Measurements from ENCODE around the gene PHLPP2. TPM values are rescaled to one million over a fixed set of nuclear protein-coding genes. Genes with fewer than 3 reads are reported as not detected.
"Not testable (repeated sequence)": the region's sequence is repeated elsewhere in the genome, so short reads cannot be mapped to it uniquely, and the experiment has no call there.

PHLPP2 gene
- total RNA-seq, 1 donor from 2014 or later, result 3.4 TPM

GRCh38 chr16:71610936-71611871, 113.3 kb downstream of the PHLPP2 start:
- H3K36me3 ChIP-seq, result no peaks in the 10 kb centered on the region
- peaks cover 3% of the 10 kb centered on the region for H3K4me1 ChIP-seq
- intact Hi-C loops (cut with micrococcal nuclease), result no loop called here
- H3K27ac ChIP-seq (replicated peaks), result no peak overlapping the region
- DNase-seq, result peak; percentile 46
- H3K27me3 ChIP-seq (ENCODE audit: low read depth), result peaks cover 90% of the 10 kb centered on the region
- H3K9me3 ChIP-seq (replicated peaks), result no peaks in the 10 kb centered on the region
- TF ChIP-seq CTCF (IDR thresholded peaks at IDR 0.05; ENCODE audit: borderline replicate concordance), result peak; percentile 87
- no peak overlapping the region for H3K4me3 ChIP-seq

GRCh38 chr16:71610447-71610846, 114.1 kb downstream of the PHLPP2 start:
- no peak for TF ChIP-seq CTCF (IDR thresholded peaks at IDR 0.05; ENCODE audit: borderline replicate concordance)
- no peak for DNase-seq
- intact Hi-C loops (cut with micrococcal nuclease), result no loop called here
- H3K4me3 ChIP-seq, result no peak overlapping the region
- H3K4me1 ChIP-seq, result peaks cover 3% of the 10 kb centered on the region
- peaks cover 83% of the 10 kb centered on the region for H3K27me3 ChIP-seq (ENCODE audit: low read depth)
- H3K9me3 ChIP-seq (replicated peaks), result no peaks in the 10 kb centered on the region
- no peak overlapping the region for H3K27ac ChIP-seq (replicated peaks)
- no peaks in the 10 kb centered on the region for H3K36me3 ChIP-seq

GRCh38 chr16:71609066-71609465, 115.4 kb downstream of the PHLPP2 start:
- intact Hi-C loops (cut with micrococcal nuclease), result no loop called here
- TF ChIP-seq CTCF (IDR thresholded peaks at IDR 0.05; ENCODE audit: borderline replicate concordance), result no peak
- Histone ChIP-seq H3K9me3 (replicated peaks) (no peaks in the 10 kb centered on the region), H3K27ac (replicated peaks) (no peak overlapping the region), H3K4me1 (peaks cover 3% of the 10 kb centered on the region), H3K36me3 (no peaks in the 10 kb centered on the region), H3K27me3 (ENCODE audit: low read depth) (peaks cover 69% of the 10 kb centered on the region), H3K4me3 (no peak overlapping the region)
- no peak for DNase-seq

GRCh38 chr16:71600822-71601221, 123.7 kb downstream of the PHLPP2 start:
- H3K27me3 ChIP-seq (ENCODE audit: low read depth), result peaks cover 5% of the 10 kb centered on the region
- no peaks in the 10 kb centered on the region for H3K4me1 ChIP-seq
- H3K36me3 ChIP-seq, result no peaks in the 10 kb centered on the region
- H3K4me3 ChIP-seq, result no peak overlapping the region
- TF ChIP-seq CTCF (IDR thresholded peaks at IDR 0.05; ENCODE audit: borderline replicate concordance), result no peak
- DNase-seq, result no peak
- H3K9me3 ChIP-seq (replicated peaks), result peaks cover 9% of the 10 kb centered on the region
- no peak overlapping the region for H3K27ac ChIP-seq (replicated peaks)
- intact Hi-C loops (cut with micrococcal nuclease), result no loop called here

GRCh38 chr16:71598426-71598825, 126.1 kb downstream of the PHLPP2 start:
- intact Hi-C loops (cut with micrococcal nuclease); H3K27ac ChIP-seq (replicated peaks); H3K36me3 ChIP-seq; H3K9me3 ChIP-seq (replicated peaks); H3K4me3 ChIP-seq; H3K4me1 ChIP-seq; DNase-seq: not testable (repeated sequence)
- H3K27me3 ChIP-seq (ENCODE audit: low read depth), result peaks cover 19% of the 10 kb centered on the region

GRCh38 chr16:71595340-71595826, 129.1 kb downstream of the PHLPP2 start:
- H3K27ac ChIP-seq (replicated peaks); intact Hi-C loops (cut with micrococcal nuclease); H3K9me3 ChIP-seq (replicated peaks); H3K36me3 ChIP-seq; H3K4me3 ChIP-seq; H3K4me1 ChIP-seq; DNase-seq: not testable (repeated sequence)
- H3K27me3 ChIP-seq (ENCODE audit: low read depth), result peaks cover 33% of the 10 kb centered on the region

Other genes with a start within 250 kb of the PHLPP2 start
- gene ZNF19, start 235.4 kb downstream of the PHLPP2 start, total RNA-seq, result 1.7 TPM
- not detected for gene CHST4, start 198.3 kb downstream of the PHLPP2 start, total RNA-seq
- gene TAT, start 147.6 kb downstream of the PHLPP2 start, total RNA-seq, result not detected
- gene MARVELD3, start 98.5 kb downstream of the PHLPP2 start, total RNA-seq, result not detected
- 30.7 TPM for gene AP1G1, start 84.1 kb upstream of the PHLPP2 start, total RNA-seq
- gene ATXN1L, start 121.3 kb upstream of the PHLPP2 start, total RNA-seq, result 14.0 TPM
- gene ZNF821, start 159.5 kb upstream of the PHLPP2 start, total RNA-seq, result 3.0 TPM
- 109 TPM for gene IST1, start 170.8 kb upstream of the PHLPP2 start, total RNA-seq

Data from left ventricle myocardium inferior (tissue), 1 donor.